SU-DHL-6 (cell line): Measurements from ENCODE around the gene DFFB.

ENCODE experiments used
- EZH2phosphoT487 ChIP-seq: fragments of 200-600 bp; sonication (generic), shearing (Covaris generic); conservative IDR thresholded peaks from 2 replicates; pipeline ENCODE4 v1.6.1; 2018; ENCODE audit warnings: mild to moderate bottlenecking, antibody characterized with exemption, low read length, moderate library complexity, mixed read lengths
- TF ChIP-seq, protein P1 (sequence below): fragments of 200-600 bp; sonication (generic); IDR thresholded peaks from one replicate; pipeline ENCODE4 v1.5.1; 2017; ENCODE audit warnings: antibody characterized with exemption, mild to moderate bottlenecking, low read length, moderate library complexity; ENCODE audit not compliant: insufficient read depth, poor library complexity, severe bottlenecking

DNA sequence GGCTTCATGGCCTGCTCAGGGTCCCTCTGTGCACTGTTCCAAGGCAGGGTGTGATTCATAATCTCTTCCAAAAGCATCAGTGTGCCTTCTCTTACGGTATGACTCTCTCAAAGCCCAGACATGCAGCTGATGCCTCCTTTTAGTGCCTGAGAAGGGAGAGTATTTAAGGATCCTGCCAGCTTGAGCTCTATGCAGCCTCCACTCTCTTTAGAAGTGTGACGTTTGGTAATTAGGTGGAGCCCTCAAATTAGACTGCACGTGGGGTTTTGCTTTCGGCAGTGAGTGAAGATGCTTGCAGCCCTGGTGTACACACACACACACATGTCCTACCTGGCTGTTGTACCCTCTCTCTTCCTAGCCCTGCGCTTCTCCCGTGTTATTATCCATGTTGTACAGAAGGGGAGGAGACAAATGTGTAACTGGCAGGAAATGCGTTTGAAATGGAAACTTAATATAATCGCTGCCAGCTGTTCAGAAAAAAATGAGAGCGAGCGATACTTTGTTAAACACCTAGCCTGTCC is 45.4 kb downstream of the DFFB start:
- TF ChIP-seq, protein P1, sequence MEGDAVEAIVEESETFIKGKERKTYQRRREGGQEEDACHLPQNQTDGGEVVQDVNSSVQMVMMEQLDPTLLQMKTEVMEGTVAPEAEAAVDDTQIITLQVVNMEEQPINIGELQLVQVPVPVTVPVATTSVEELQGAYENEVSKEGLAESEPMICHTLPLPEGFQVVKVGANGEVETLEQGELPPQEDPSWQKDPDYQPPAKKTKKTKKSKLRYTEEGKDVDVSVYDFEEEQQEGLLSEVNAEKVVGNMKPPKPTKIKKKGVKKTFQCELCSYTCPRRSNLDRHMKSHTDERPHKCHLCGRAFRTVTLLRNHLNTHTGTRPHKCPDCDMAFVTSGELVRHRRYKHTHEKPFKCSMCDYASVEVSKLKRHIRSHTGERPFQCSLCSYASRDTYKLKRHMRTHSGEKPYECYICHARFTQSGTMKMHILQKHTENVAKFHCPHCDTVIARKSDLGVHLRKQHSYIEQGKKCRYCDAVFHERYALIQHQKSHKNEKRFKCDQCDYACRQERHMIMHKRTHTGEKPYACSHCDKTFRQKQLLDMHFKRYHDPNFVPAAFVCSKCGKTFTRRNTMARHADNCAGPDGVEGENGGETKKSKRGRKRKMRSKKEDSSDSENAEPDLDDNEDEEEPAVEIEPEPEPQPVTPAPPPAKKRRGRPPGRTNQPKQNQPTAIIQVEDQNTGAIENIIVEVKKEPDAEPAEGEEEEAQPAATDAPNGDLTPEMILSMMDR: no peak
- no peak for TF ChIP-seq EZH2phosphoT487
